ENCODE measurements around the gene MC1R.
"Not testable (repeated sequence)": the region's sequence is repeated elsewhere in the genome, so short reads cannot be mapped to it uniquely, and the experiment has no call there.

The MC1R gene

GRCh38 chr16:89960966-89961365 lies 42.3 kb downstream of the MC1R start:
- DNase-seq (ENCODE audit: low read depth), result no peak

DNA sequence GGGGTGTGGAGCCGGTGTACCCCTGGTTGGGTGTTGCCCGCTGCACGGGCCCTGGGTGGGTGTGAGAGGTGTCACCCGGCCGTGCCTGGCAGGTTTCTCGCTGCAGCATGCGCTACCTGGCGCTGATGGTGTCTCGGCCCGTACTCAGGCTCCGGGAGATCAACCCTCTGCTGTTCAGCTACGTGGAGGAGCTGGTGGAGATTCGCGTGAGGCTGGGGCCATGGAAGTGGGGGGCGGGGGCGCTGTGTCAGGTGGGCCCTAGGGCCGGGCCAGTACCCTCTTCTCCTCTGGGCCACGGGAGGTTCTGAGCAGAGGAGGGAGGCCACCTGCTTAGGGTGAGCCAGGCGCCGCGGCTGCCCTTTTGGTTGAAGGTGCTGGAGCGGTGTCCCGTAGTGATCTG lies 43.3 kb downstream of the MC1R start:
- DNase-seq (ENCODE audit: low read depth), result no peak

GRCh38 chr16:89962754-89963498 lies 44.3 kb downstream of the MC1R start:
- DNase-seq (ENCODE audit: low read depth), result no peak

DNA sequence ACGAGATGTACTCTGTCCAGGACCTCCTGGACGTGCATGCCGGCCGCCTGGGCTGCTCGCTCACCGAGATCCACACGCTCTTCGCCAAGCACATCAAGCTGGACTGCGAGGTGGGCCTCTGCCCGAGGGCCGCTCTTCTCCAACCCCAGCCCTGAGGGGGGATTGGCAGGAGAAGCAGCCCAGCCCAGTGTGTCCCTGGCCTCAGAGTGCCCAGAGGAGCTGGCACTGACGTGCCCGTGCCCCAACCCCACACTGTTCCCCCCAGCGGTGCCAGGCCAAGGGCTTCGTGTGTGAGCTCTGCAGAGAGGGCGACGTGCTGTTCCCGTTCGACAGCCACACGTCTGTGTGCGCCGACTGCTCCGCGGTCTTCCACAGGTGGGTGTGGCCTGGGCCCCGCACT lies 45.5 kb downstream of the MC1R start:
- DNase-seq (ENCODE audit: low read depth), result no peak

DNA sequence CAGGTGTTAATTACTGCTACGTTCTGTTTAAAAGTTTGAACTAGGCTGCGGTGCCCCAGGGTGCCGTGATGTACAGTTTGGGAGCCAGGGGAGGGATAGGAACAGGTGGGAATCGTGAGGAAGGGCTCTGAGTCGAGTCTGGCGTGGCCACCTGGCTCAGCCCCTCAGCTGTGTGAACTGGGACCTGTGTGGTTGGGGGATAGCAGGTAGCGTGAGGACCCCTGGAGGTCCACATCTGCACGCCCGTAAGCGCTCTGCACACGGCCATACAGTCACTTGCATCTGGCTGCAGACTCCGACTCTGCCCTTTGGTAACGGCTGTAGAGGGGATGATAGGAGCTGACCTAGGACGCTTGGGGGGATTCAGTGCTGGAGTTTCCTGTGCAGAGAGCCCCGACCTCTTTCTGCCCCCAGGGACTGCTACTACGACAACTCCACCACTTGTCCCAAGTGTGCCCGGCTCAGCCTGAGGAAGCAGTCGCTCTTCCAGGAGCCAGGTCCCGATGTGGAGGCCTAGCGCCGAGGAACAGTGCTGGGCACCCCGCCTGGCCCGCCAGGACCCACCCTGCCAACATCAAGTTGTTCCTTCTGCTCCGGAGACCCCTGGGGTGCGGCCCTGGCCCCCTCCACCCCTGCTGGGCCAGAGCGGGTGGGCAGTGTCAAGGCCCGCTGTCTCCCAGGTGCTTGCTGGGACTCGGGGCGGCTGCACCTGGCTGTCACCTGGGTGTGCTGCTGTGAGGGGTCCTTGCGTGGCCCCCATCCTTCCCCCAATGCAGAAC lies 47.0 kb downstream of the MC1R start:
- no peak for DNase-seq (ENCODE audit: low read depth)

- DNase-seq (ENCODE audit: low read depth), result no peak
These were observed 48.1 kb downstream of the MC1R start for GRCh38 chr16:89966756-89967155.

DNA sequence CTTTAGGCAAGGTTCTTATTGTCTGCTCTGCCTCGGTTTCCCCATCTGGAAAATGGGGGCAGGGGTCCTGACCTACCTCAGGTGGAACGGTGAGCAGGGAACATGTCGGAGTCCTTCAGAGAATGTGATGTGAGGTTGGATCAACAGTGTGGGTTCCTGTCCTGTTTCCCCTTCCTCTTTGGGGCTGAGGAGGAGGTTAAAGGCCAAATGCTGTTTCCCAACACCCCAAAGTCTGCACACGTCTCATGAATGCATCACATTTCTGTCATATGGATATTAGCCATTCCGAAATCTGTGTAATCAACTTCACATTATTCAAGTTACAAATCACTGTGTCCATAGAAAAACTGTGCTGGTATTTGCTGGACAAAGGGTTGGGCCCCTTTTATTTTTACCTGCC lies 48.8 kb downstream of the MC1R start:
- not testable (repeated sequence) for DNase-seq (ENCODE audit: low read depth)

GRCh38 chr16:89968074-89968473 lies 49.4 kb downstream of the MC1R start:
- DNase-seq (ENCODE audit: low read depth), result not testable (repeated sequence)

DNA sequence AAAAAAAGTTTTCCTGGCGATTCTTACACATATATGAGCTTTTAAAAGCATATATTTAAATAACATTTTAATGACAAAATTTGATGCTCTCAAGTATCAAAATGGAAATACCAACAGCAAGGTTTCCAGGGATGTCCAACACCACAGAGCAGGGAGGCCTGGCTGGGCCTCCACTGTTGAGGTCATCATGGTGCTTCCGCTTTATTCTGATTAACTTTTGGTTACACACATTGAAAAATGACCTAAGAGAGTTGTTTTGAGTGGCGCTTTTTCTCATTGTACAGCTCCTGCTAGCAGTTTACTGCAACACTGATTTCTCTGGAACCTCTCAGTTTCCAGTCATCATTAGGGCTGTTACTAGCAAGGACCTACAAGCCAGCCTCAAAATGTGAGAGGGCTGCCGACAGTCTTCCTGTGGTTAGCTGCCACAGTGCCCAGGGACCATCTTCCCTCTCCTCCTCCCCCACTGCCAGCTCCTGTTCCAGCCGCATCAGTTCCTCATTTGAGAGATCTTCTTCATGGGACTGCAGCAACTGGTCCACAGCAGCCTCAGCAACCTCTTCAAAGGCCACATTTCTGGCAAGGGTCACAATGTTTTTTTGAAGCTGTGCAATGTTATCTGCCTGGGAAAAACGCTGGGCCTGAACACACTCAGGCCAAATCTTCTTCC lies 51.2 kb downstream of the MC1R start:
- no peak for DNase-seq (ENCODE audit: low read depth)

Data from stimulated activated CD8-positive, alpha-beta memory T cell treated with anti-CD3 and anti-CD28 coated beads, Interleukin-15, amount 100 ng/mL, for 24 hours (primary cell).